Hematopoietic multipotent progenitor cell treated with erythropoietin and hydrocortisone succinate and interleukin-3 and kit ligand, for 4 days (in vitro differentiated cells): Measurements from ENCODE around the gene DLGAP1.

Source experiments
- DNase-seq: peaks from one replicate; pipeline ENCODE4 v3.0.0-alpha.2; 2015

The DLGAP1 gene

GRCh38 chr18:3982541-3982940 lies 472.6 kb downstream of the DLGAP1 start:
- DNase-seq, result no peak

GRCh38 chr18:3979024-3979423 lies 476.1 kb downstream of the DLGAP1 start:
- no peak for DNase-seq

GRCh38 chr18:3973191-3973850 lies 481.8 kb downstream of the DLGAP1 start:
- DNase-seq, result no peak

- no peak for DNase-seq
Observed at GRCh38 chr18:3972291-3972930, 482.7 kb downstream of the DLGAP1 start.

GRCh38 chr18:3970929-3971328 lies 484.2 kb downstream of the DLGAP1 start:
- peak; percentile 48 for DNase-seq

- no peak for DNase-seq
Observed at GRCh38 chr18:3967359-3968180, 487.5 kb downstream of the DLGAP1 start.

- DNase-seq, result no peak
Observed at GRCh38 chr18:3966642-3967358, 488.3 kb downstream of the DLGAP1 start.

GRCh38 chr18:3966246-3966641 lies 488.9 kb downstream of the DLGAP1 start:
- no peak for DNase-seq

GRCh38 chr18:3960977-3961376 lies 494.1 kb downstream of the DLGAP1 start:
- DNase-seq, result no peak

- no peak for DNase-seq
Observed at GRCh38 chr18:3960142-3960541, 495.0 kb downstream of the DLGAP1 start.

GRCh38 chr18:3952031-3952430 lies 503.1 kb downstream of the DLGAP1 start:
- DNase-seq, result no peak

- DNase-seq, result no peak
Observed at GRCh38 chr18:3950668-3951404, 504.3 kb downstream of the DLGAP1 start.

- DNase-seq, result no peak
Observed at GRCh38 chr18:3948958-3949357, 506.1 kb downstream of the DLGAP1 start.

- no peak for DNase-seq
Observed at GRCh38 chr18:3947383-3947782, 507.7 kb downstream of the DLGAP1 start.

- DNase-seq, result no peak
Observed at GRCh38 chr18:3935305-3935704, 519.8 kb downstream of the DLGAP1 start.

GRCh38 chr18:3932276-3932675 lies 522.8 kb downstream of the DLGAP1 start:
- no peak for DNase-seq

GRCh38 chr18:3931542-3932112 lies 523.5 kb downstream of the DLGAP1 start:
- DNase-seq, result no peak

- no peak for DNase-seq
Observed at GRCh38 chr18:3931013-3931315, 524.1 kb downstream of the DLGAP1 start.

GRCh38 chr18:3930126-3931012 lies 524.7 kb downstream of the DLGAP1 start:
- peak; percentile 20 for DNase-seq

GRCh38 chr18:3924455-3924854 lies 530.7 kb downstream of the DLGAP1 start:
- DNase-seq, result no peak

- DNase-seq, result peak; percentile 19
Observed at GRCh38 chr18:3923750-3924149, 531.4 kb downstream of the DLGAP1 start.
